Measurements from ENCODE around the gene APLN.
A peak's percentile ranks its signal among the peaks of the same experiment; 100 is the strongest.

APLN gene

DNA sequence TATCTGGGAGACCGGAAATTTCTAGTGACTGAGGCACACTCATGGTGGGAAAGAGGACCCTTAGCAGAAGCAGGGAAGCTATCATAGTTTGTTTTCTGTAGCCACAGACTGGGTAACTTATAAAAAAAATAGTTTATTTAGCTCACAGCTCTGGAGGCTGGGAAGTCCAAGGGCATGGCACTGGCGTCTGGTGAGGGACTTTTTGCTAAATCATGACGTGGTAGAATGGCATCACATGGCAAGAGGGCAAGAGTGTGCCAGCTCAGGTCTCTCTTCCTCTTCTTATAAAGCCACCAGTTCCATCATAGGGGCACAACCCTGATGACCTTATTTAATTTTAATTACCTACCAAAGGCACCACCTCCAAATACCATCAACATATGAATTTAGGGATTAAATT, 13.3 kb downstream of the APLN start:
- Histone ChIP-seq H3K56ac (ENCODE audit: low read length) (no peak overlapping the region), H3K18ac (ENCODE audit: low read length) (no peak overlapping the region), H2BK120ac (ENCODE audit: low read depth, low read length) (no peak overlapping the region), H3K23ac (ENCODE audit: low read length) (no peak overlapping the region), H4K5ac (ENCODE audit: low read length) (no peak overlapping the region), H3K4me2 (ENCODE audit: low read length) (no peak overlapping the region), H4K8ac (ENCODE audit: low read depth, low read length) (no peak overlapping the region), H3K4ac (ENCODE audit: low read depth, low read length) (no peak overlapping the region), H3K27ac (ENCODE audit: low read depth, low read length) (no peak overlapping the region), H3K79me1 (ENCODE audit: low read length) (no peaks in the 10 kb centered on the region), H3K27me3 (ENCODE audit: insufficient read depth, low read length, poor library complexity) (no peaks in the 10 kb centered on the region), H3K4me1 (ENCODE audit: control insufficient read depth, low read depth, low read length) (no peaks in the 10 kb centered on the region), H3K4me3 (ENCODE audit: low read length) (no peak overlapping the region), H3K79me2 (ENCODE audit: control insufficient read depth, insufficient read depth, low read length) (no peaks in the 10 kb centered on the region), H2AK5ac (ENCODE audit: low read length) (no peak overlapping the region), H2BK15ac (replicated peaks; ENCODE audit: low read depth) (no peak overlapping the region), H3K36me3 (ENCODE audit: control insufficient read depth, insufficient read depth, low read length) (no peaks in the 10 kb centered on the region), H2BK5ac (ENCODE audit: low read length) (no peak overlapping the region), H3K9ac (ENCODE audit: low read length) (no peak overlapping the region)
- no CpG with 5 or more reads among the region's 3 CpGs for WGBS (ENCODE audit: extremely low coverage, insufficient coverage, low lambda C conversion rate)
- DNase-seq = no peak

DNA sequence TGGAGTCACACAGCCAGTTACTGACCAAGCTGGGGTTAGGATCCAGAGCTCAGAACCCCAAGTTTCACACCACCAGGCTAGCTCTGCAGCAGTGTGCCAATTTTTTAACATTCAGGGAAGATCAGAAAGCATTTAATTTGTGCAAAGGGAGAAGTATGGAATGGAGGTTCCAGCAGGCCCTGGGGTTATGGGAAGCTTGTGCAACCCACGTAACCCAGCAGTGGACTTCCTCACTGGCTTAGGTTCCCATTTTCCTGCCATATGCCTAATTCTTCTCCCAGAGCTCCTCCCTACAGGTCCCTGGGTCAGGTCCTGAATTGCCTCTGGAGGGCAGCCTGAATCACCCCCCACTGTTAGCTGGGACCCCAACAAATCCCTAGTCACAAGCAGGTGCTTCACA, 14.0 kb downstream of the APLN start:
- DNase-seq = no peak
- no CpG with 5 or more reads among the region's 1 CpG for WGBS (ENCODE audit: extremely low coverage, insufficient coverage, low lambda C conversion rate)
- H3K18ac ChIP-seq (ENCODE audit: low read length) = no peak overlapping the region
- H4K8ac ChIP-seq (ENCODE audit: low read depth, low read length) = no peak overlapping the region
- H2AK5ac ChIP-seq (ENCODE audit: low read length) = no peak overlapping the region
- H3K4me1 ChIP-seq (ENCODE audit: control insufficient read depth, low read depth, low read length) = no peaks in the 10 kb centered on the region
- no peak overlapping the region for H3K23ac ChIP-seq (ENCODE audit: low read length)
- no peak overlapping the region for H3K27ac ChIP-seq (ENCODE audit: low read depth, low read length)
- H3K4me3 ChIP-seq (ENCODE audit: low read length) = no peak overlapping the region
- H3K36me3 ChIP-seq (ENCODE audit: control insufficient read depth, insufficient read depth, low read length) = no peaks in the 10 kb centered on the region
- no peak overlapping the region for H4K5ac ChIP-seq (ENCODE audit: low read length)
- H3K56ac ChIP-seq (ENCODE audit: low read length) = no peak overlapping the region
- no peaks in the 10 kb centered on the region for H3K27me3 ChIP-seq (ENCODE audit: insufficient read depth, low read length, poor library complexity)
- H3K4ac ChIP-seq (ENCODE audit: low read depth, low read length) = no peak overlapping the region
- no peaks in the 10 kb centered on the region for H3K79me1 ChIP-seq (ENCODE audit: low read length)
- no peak overlapping the region for H3K4me2 ChIP-seq (ENCODE audit: low read length)
- no peaks in the 10 kb centered on the region for H3K79me2 ChIP-seq (ENCODE audit: control insufficient read depth, insufficient read depth, low read length)
- no peak overlapping the region for H2BK5ac ChIP-seq (ENCODE audit: low read length)
- H3K9ac ChIP-seq (ENCODE audit: low read length) = no peak overlapping the region
- no peak overlapping the region for H2BK120ac ChIP-seq (ENCODE audit: low read depth, low read length)
- no peak overlapping the region for H2BK15ac ChIP-seq (replicated peaks; ENCODE audit: low read depth)

DNA sequence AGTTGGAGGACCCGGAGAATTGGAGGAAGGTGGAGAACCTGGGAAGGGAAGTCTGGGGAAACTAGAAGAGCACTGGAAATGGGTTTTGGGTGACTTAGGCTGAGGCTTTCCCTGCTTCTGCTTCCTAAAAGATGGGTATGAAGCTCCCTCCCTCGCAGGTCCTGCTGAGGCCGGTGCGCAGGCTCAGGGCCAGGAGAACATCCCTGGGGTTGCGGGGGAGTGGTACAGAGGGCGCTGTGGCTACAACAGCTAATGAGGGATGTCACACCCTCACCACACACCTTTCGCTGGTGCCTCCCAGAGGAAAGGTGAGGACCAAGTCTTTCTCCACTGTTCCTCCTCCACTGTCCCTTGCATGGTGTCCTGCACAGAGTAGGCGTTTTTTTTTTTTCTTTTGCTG, 15.8 kb downstream of the APLN start:
- H3K4ac ChIP-seq (ENCODE audit: low read depth, low read length) = no peak overlapping the region
- no peak overlapping the region for H2BK120ac ChIP-seq (ENCODE audit: low read depth, low read length)
- peak; percentile 19 for DNase-seq
- no peaks in the 10 kb centered on the region for H3K79me1 ChIP-seq (ENCODE audit: low read length)
- no peak overlapping the region for H3K9ac ChIP-seq (ENCODE audit: low read length)
- H4K5ac ChIP-seq (ENCODE audit: low read length) = no peak overlapping the region
- no peak overlapping the region for H3K56ac ChIP-seq (ENCODE audit: low read length)
- H3K4me3 ChIP-seq (ENCODE audit: low read length) = no peak overlapping the region
- no peaks in the 10 kb centered on the region for H3K27me3 ChIP-seq (ENCODE audit: insufficient read depth, low read length, poor library complexity)
- H3K23ac ChIP-seq (ENCODE audit: low read length) = no peak overlapping the region
- no peak overlapping the region for H3K18ac ChIP-seq (ENCODE audit: low read length)
- H3K4me1 ChIP-seq (ENCODE audit: control insufficient read depth, low read depth, low read length) = no peaks in the 10 kb centered on the region
- H3K4me2 ChIP-seq (ENCODE audit: low read length) = no peak overlapping the region
- no CpG with 5 or more reads among the region's 8 CpGs for WGBS (ENCODE audit: extremely low coverage, insufficient coverage, low lambda C conversion rate)
- no peak overlapping the region for H4K8ac ChIP-seq (ENCODE audit: low read depth, low read length)
- no peak overlapping the region for H2BK15ac ChIP-seq (replicated peaks; ENCODE audit: low read depth)
- H2BK5ac ChIP-seq (ENCODE audit: low read length) = no peak overlapping the region
- H2AK5ac ChIP-seq (ENCODE audit: low read length) = no peak overlapping the region
- H3K27ac ChIP-seq (ENCODE audit: low read depth, low read length) = no peak overlapping the region
- H3K79me2 ChIP-seq (ENCODE audit: control insufficient read depth, insufficient read depth, low read length) = no peaks in the 10 kb centered on the region
- H3K36me3 ChIP-seq (ENCODE audit: control insufficient read depth, insufficient read depth, low read length) = no peaks in the 10 kb centered on the region

DNA sequence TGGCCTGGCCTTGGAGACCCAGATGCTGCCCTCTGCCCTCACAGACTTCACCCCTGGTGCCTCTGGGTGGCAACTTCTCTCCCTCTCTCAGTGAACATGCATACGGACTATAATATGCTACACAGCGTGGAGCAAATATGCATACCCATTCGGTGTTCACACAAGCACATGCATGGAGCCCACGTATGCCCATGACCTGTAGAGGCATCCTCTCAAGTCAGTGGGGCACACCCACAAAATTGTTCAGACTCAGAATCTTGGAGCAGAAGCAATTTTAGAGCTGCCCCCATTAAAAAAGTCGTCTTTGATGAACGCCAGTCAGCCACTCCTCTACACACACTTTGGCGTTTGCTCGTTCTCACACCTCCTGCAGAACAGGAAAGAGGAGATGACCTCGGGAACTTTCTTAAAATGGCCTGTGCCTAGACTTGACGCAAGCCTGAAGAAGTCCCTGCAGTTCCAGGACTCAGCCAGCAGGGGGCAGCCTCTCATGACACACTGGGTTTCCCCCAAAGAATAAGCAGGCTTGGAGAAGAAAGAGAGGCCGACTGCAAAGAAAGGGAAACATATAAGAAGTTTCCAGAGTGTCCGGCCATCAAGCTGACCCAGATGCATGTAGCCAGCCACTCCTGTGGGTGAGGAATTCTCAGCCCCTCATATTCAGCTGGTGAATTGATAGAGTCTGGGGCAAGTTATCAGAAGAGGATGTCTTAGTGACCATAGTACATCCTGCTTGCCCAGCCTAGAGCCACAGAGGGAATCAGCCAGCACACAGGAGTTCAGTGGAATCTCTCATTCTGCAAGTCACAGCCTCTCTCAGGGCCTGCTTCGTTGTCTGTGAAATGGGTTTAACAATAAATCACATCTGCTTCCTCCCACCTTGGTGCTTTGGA, 17.3 kb downstream of the APLN start:
- Histone ChIP-seq H2BK120ac (ENCODE audit: low read depth, low read length) (no peak overlapping the region), H3K23ac (ENCODE audit: low read length) (no peak overlapping the region), H3K4me2 (ENCODE audit: low read length) (no peak overlapping the region), H3K18ac (ENCODE audit: low read length) (no peak overlapping the region), H4K8ac (ENCODE audit: low read depth, low read length) (no peak overlapping the region), H3K4ac (ENCODE audit: low read depth, low read length) (no peak overlapping the region), H3K4me1 (ENCODE audit: control insufficient read depth, low read depth, low read length) (no peaks in the 10 kb centered on the region), H2BK15ac (replicated peaks; ENCODE audit: low read depth) (no peak overlapping the region), H3K79me1 (ENCODE audit: low read length) (no peaks in the 10 kb centered on the region), H3K27ac (ENCODE audit: low read depth, low read length) (no peak overlapping the region), H4K5ac (ENCODE audit: low read length) (no peak overlapping the region), H3K36me3 (ENCODE audit: control insufficient read depth, insufficient read depth, low read length) (no peaks in the 10 kb centered on the region), H3K9ac (ENCODE audit: low read length) (no peak overlapping the region), H2AK5ac (ENCODE audit: low read length) (no peak overlapping the region), H3K56ac (ENCODE audit: low read length) (no peak overlapping the region), H3K27me3 (ENCODE audit: insufficient read depth, low read length, poor library complexity) (no peaks in the 10 kb centered on the region), H3K79me2 (ENCODE audit: control insufficient read depth, insufficient read depth, low read length) (no peaks in the 10 kb centered on the region), H3K4me3 (ENCODE audit: low read length) (no peak overlapping the region), H2BK5ac (ENCODE audit: low read length) (no peak overlapping the region)
- DNase-seq = peak; percentile 75
- no CpG with 5 or more reads among the region's 13 CpGs for WGBS (ENCODE audit: extremely low coverage, insufficient coverage, low lambda C conversion rate)

DNA sequence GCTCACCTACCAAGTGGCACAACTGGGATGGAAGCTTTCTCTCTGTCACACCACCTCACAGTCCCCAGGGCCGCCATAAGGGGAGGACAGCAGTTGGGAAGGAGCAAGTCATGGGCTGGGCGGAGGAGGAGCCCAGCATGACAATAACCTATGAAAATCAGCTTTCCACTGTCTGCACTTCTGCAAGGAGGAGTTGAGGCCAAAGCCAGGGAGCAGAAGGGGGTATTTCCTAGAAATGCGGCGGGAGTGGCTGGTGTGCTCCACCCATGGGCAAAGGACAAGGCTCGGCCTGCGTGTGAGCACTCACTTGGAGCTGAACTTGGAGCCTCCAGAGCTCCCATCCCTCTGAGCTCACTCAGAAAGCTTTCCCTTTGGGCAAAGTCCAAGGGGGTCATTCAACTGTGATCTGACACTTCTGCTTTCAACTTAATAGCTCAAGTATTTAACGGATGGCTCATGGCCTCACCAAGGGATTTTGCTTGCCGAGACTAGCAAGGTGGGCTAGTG, 18.5 kb downstream of the APLN start:
- Histone ChIP-seq H3K79me1 (ENCODE audit: low read length) (no peaks in the 10 kb centered on the region), H2AK5ac (ENCODE audit: low read length) (no peak overlapping the region), H2BK120ac (ENCODE audit: low read depth, low read length) (no peak overlapping the region), H3K4me3 (ENCODE audit: low read length) (no peak overlapping the region), H2BK15ac (replicated peaks; ENCODE audit: low read depth) (no peak overlapping the region), H2BK5ac (ENCODE audit: low read length) (no peak overlapping the region), H3K4me2 (ENCODE audit: low read length) (no peak overlapping the region), H3K56ac (ENCODE audit: low read length) (no peak overlapping the region), H3K79me2 (ENCODE audit: control insufficient read depth, insufficient read depth, low read length) (no peaks in the 10 kb centered on the region), H3K18ac (ENCODE audit: low read length) (no peak overlapping the region), H3K4me1 (ENCODE audit: control insufficient read depth, low read depth, low read length) (no peaks in the 10 kb centered on the region), H3K23ac (ENCODE audit: low read length) (no peak overlapping the region), H3K9ac (ENCODE audit: low read length) (no peak overlapping the region), H3K36me3 (ENCODE audit: control insufficient read depth, insufficient read depth, low read length) (no peaks in the 10 kb centered on the region), H4K8ac (ENCODE audit: low read depth, low read length) (no peak overlapping the region), H4K5ac (ENCODE audit: low read length) (no peak overlapping the region), H3K27ac (ENCODE audit: low read depth, low read length) (no peak overlapping the region), H3K27me3 (ENCODE audit: insufficient read depth, low read length, poor library complexity) (no peaks in the 10 kb centered on the region), H3K4ac (ENCODE audit: low read depth, low read length) (no peak overlapping the region)
- no peak for DNase-seq
- no CpG with 5 or more reads among the region's 8 CpGs for WGBS (ENCODE audit: extremely low coverage, insufficient coverage, low lambda C conversion rate)

Measured in mesendoderm (in vitro differentiated cells).